Neural progenitor cell (in vitro differentiated cells): ENCODE results near the gene VSX1. TPM values are rescaled to one million over a fixed set of nuclear protein-coding genes. Genes with fewer than 3 reads are reported as not detected.

Source experiments
- DNase-seq: peaks from one replicate; pipeline ENCODE4 v3.0.0-alpha.2; 2016; ENCODE audit warnings: low spot score
- H2AFZ ChIP-seq: fragments of 200-600 bp; sonication (generic); replicated peaks from 2 replicates; pipeline ENCODE4 v1.6.1; 2016; ENCODE audit warnings: antibody characterized with exemption
- H3F3A ChIP-seq: fragments of 200-600 bp; sonication (generic); 2 replicates; pipeline ENCODE4 v1.6.1; 2016; ENCODE audit warnings: antibody characterized with exemption, low read depth
- H3K27ac ChIP-seq: fragments of 200-600 bp; sonication (generic); 2 replicates; pipeline ENCODE4 v1.5.1; 2016; ENCODE audit warnings: mild to moderate bottlenecking
- H3K27me3 ChIP-seq: fragments of 200-600 bp; sonication (generic); 2 replicates; pipeline ENCODE4 v1.6.1; 2016; ENCODE audit warnings: mild to moderate bottlenecking, moderate library complexity
- H3K36me3 ChIP-seq: fragments of 200-600 bp; sonication (generic); 2 replicates; pipeline ENCODE4 v1.5.1; 2016
- H3K4me1 ChIP-seq: fragments of 200-600 bp; sonication (generic); 2 replicates; pipeline ENCODE4 v1.6.1; 2016; ENCODE audit warnings: mixed run types
- H3K4me2 ChIP-seq: fragments of 200-600 bp; sonication (generic); 2 replicates; pipeline ENCODE4 v1.6.1; 2016
- H3K4me3 ChIP-seq: fragments of 200-600 bp; sonication (generic); 2 replicates; pipeline ENCODE4 v1.5.1; 2016
- H3K79me2 ChIP-seq: fragments of 200-600 bp; sonication (generic); 2 replicates; pipeline ENCODE4 v1.6.1; 2016; ENCODE audit warnings: low read depth
- H3K9ac ChIP-seq: fragments of 200-600 bp; sonication (generic); 2 replicates; pipeline ENCODE4 v1.6.1; 2016
- H3K9me3 ChIP-seq: fragments of 200-600 bp; sonication (generic); 2 replicates; pipeline ENCODE4 v1.5.1; 2016; ENCODE audit warnings: low read depth
- H4K20me1 ChIP-seq: fragments of 200-600 bp; sonication (generic); 2 replicates; pipeline ENCODE4 v1.6.1; 2016; ENCODE audit warnings: low read depth
- H3K27ac Mint-ChIP-seq: 3 replicates; pipeline ENCODE4 v1.8.0; 2021; ENCODE audit warnings: mixed read lengths
- H3K27me3 Mint-ChIP-seq: 2 replicates; pipeline ENCODE4 v1.8.0; 2022; ENCODE audit warnings: low read depth, mild to moderate bottlenecking, inconsistent platforms, moderate library complexity, mixed read lengths; ENCODE audit not compliant: insufficient read depth
- H3K36me3 Mint-ChIP-seq: 3 replicates; pipeline ENCODE4 v1.8.0; 2021; ENCODE audit warnings: mixed read lengths
- H3K4me1 Mint-ChIP-seq: 3 replicates; pipeline ENCODE4 v1.8.0; 2021; ENCODE audit warnings: mixed read lengths
- H3K4me3 Mint-ChIP-seq: 3 replicates; pipeline ENCODE4 v1.8.0; 2021; ENCODE audit warnings: mild to moderate bottlenecking, moderate library complexity, mixed read lengths
- H3K9me3 Mint-ChIP-seq: 3 replicates; pipeline ENCODE4 v1.8.0; 2020; ENCODE audit warnings: mixed read lengths
- EZH2 ChIP-seq: fragments of 200-600 bp; sonication (generic); IDR thresholded peaks from 2 replicates; pipeline ENCODE4 v1.6.1; 2017; ENCODE audit warnings: antibody characterized with exemption, mild to moderate bottlenecking, moderate library complexity
- EZH2phosphoT487 ChIP-seq: fragments of 200-600 bp; sonication (generic); IDR thresholded peaks from 2 replicates; pipeline ENCODE4 v1.6.1; 2017; ENCODE audit warnings: antibody characterized with exemption
- total RNA-seq: library from RNA; depleted of rRNA; stranded (reverse); fragments of >200 nt; gene quantifications from 2 replicates; pipeline ENCODE4 v1.2.3, GENCODE V29; 2015; ENCODE audit warnings: low replicate concordance
- TF ChIP-seq, protein P1 (sequence below): fragments of 200-600 bp; sonication (generic); IDR thresholded peaks from 2 replicates; pipeline ENCODE4 v1.5.1; 2017; ENCODE audit warnings: antibody characterized with exemption, mild to moderate bottlenecking

VSX1 gene
- total RNA-seq, 1 donor from 2014 or later: not detected

- no peaks in the 10 kb centered on the region for H3K9me3 ChIP-seq
- H3K4me2 ChIP-seq: no peak overlapping the region
- H3K4me3 ChIP-seq: no peak overlapping the region
- H3K9me3 Mint-ChIP-seq: peaks cover under 1% of the 10 kb centered on the region
- H3K4me1 ChIP-seq: no peaks in the 10 kb centered on the region
- H2AFZ ChIP-seq: no peak overlapping the region
- H3K79me2 ChIP-seq: no peaks in the 10 kb centered on the region
- no peaks in the 10 kb centered on the region for H3K4me1 Mint-ChIP-seq
- H3K27ac ChIP-seq: no peak overlapping the region
- H3K9ac ChIP-seq: no peak overlapping the region
- peaks cover 8% of the 10 kb centered on the region for H3K27me3 ChIP-seq
- no peaks in the 10 kb centered on the region for H3F3A ChIP-seq
- no peak for TF ChIP-seq EZH2
- TF ChIP-seq, protein P1, sequence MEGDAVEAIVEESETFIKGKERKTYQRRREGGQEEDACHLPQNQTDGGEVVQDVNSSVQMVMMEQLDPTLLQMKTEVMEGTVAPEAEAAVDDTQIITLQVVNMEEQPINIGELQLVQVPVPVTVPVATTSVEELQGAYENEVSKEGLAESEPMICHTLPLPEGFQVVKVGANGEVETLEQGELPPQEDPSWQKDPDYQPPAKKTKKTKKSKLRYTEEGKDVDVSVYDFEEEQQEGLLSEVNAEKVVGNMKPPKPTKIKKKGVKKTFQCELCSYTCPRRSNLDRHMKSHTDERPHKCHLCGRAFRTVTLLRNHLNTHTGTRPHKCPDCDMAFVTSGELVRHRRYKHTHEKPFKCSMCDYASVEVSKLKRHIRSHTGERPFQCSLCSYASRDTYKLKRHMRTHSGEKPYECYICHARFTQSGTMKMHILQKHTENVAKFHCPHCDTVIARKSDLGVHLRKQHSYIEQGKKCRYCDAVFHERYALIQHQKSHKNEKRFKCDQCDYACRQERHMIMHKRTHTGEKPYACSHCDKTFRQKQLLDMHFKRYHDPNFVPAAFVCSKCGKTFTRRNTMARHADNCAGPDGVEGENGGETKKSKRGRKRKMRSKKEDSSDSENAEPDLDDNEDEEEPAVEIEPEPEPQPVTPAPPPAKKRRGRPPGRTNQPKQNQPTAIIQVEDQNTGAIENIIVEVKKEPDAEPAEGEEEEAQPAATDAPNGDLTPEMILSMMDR: no peak
- TF ChIP-seq EZH2phosphoT487: no peak
- no peak overlapping the region for H3K27ac Mint-ChIP-seq
- no peak overlapping the region for H3K4me3 Mint-ChIP-seq
- H3K36me3 Mint-ChIP-seq: no peaks in the 10 kb centered on the region
- no peaks in the 10 kb centered on the region for H4K20me1 ChIP-seq
- H3K27me3 Mint-ChIP-seq: no peaks in the 10 kb centered on the region
- no peak for DNase-seq
- no peaks in the 10 kb centered on the region for H3K36me3 ChIP-seq
Measured at GRCh38 chr20:25125636-25126035, 43.7 kb upstream of the VSX1 start.

DNA sequence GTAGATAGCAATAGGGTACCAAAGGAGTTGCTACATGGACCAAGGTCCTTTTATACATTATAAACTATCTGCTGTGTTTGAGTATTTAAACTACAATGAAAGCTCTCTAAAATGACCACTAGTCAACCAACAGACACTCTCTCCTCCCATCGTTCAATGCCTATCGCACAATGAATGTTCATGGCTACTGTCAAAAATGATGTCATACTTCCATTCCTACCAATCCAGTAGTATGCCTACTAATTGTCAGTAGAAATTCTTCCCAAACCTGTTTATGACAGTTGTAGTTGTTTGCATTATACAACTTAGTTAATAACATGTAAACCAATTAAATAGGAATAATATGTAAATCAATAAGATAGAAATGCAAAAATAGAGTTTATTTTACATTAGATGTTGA lies 39.0 kb upstream of the VSX1 start:
- Histone ChIP-seq H3K36me3 (no peaks in the 10 kb centered on the region), H3K9ac (no peak overlapping the region), H3K4me3 (no peak overlapping the region), H3K27me3 (peaks cover 13% of the 10 kb centered on the region), H3K4me2 (no peak overlapping the region), H3K9me3 (no peaks in the 10 kb centered on the region), H4K20me1 (no peaks in the 10 kb centered on the region), H3K79me2 (no peaks in the 10 kb centered on the region), H3F3A (no peaks in the 10 kb centered on the region), H2AFZ (no peak overlapping the region), H3K4me1 (no peaks in the 10 kb centered on the region), H3K27ac (no peak overlapping the region)
- TF ChIP-seq EZH2: no peak
- no peak for TF ChIP-seq EZH2phosphoT487
- TF ChIP-seq, protein P1: no peak
- Mint-ChIP-seq H3K36me3 (no peaks in the 10 kb centered on the region), H3K4me3 (no peak overlapping the region), H3K4me1 (no peaks in the 10 kb centered on the region), H3K27ac (no peak overlapping the region), H3K27me3 (peaks cover 5% of the 10 kb centered on the region), H3K9me3 (no peaks in the 10 kb centered on the region)
- DNase-seq: no peak

GRCh38 chr20:25120457-25120856 lies 38.5 kb upstream of the VSX1 start:
- no peak for DNase-seq

More at GRCh38 chr20:25120457-25120856, 38.5 kb upstream of the VSX1 start:
- no peaks in the 10 kb centered on the region for H3K9me3 Mint-ChIP-seq
- Histone ChIP-seq H3F3A (no peaks in the 10 kb centered on the region), H3K36me3 (no peaks in the 10 kb centered on the region), H4K20me1 (no peaks in the 10 kb centered on the region), H3K27ac (no peak overlapping the region), H3K4me1 (no peaks in the 10 kb centered on the region), H3K27me3 (peaks cover 13% of the 10 kb centered on the region), H3K4me3 (no peak overlapping the region), H3K9ac (no peak overlapping the region), H3K9me3 (no peaks in the 10 kb centered on the region), H2AFZ (no peak overlapping the region), H3K79me2 (no peaks in the 10 kb centered on the region), H3K4me2 (no peak overlapping the region)
- no peak overlapping the region for H3K27ac Mint-ChIP-seq
- peaks cover 3% of the 10 kb centered on the region for H3K4me1 Mint-ChIP-seq
- H3K27me3 Mint-ChIP-seq: peaks cover 5% of the 10 kb centered on the region
- TF ChIP-seq EZH2 (no peak), EZH2phosphoT487 (no peak)
- TF ChIP-seq, protein P1: no peak
- H3K4me3 Mint-ChIP-seq: no peak overlapping the region
- H3K36me3 Mint-ChIP-seq: no peaks in the 10 kb centered on the region
